ENCODE results near the gene PITPNM3. TPM values are rescaled to one million over a fixed set of nuclear protein-coding genes. Genes with fewer than 3 reads are reported as not detected.
"Not testable (repeated sequence)": the region's sequence is repeated elsewhere in the genome, so short reads cannot be mapped to it uniquely, and the experiment has no call there.

The PITPNM3 gene
- total RNA-seq, 1 donor from 2014 or later: 0.77 TPM

GRCh38 chr17:6574687-6575595, 18.6 kb upstream of the PITPNM3 start:
- intact Hi-C loops (cut with micrococcal nuclease): no loop called here

GRCh38 chr17:6573982-6574686, 17.8 kb upstream of the PITPNM3 start:
- intact Hi-C loops (cut with micrococcal nuclease): no loop called here

GRCh38 chr17:6573495-6573894, 17.1 kb upstream of the PITPNM3 start:
- intact Hi-C loops (cut with micrococcal nuclease): not testable (repeated sequence)

GRCh38 chr17:6572972-6573370, 16.6 kb upstream of the PITPNM3 start:
- intact Hi-C loops (cut with micrococcal nuclease): no loop called here

- intact Hi-C loops (cut with micrococcal nuclease): no loop called here
These were observed 15.1 kb upstream of the PITPNM3 start for GRCh38 chr17:6571452-6571781.

- intact Hi-C loops (cut with micrococcal nuclease): no loop called here
These were observed 14.5 kb upstream of the PITPNM3 start for GRCh38 chr17:6570731-6571451.

GRCh38 chr17:6569370-6570285, 13.3 kb upstream of the PITPNM3 start:
- intact Hi-C loops (cut with micrococcal nuclease): no loop called here

GRCh38 chr17:6568184-6568758, 11.9 kb upstream of the PITPNM3 start:
- intact Hi-C loops (cut with micrococcal nuclease): no loop called here

- intact Hi-C loops (cut with micrococcal nuclease): no loop called here
These were observed 11.3 kb upstream of the PITPNM3 start for GRCh38 chr17:6567528-6568183.

GRCh38 chr17:6561446-6561845, 5.1 kb upstream of the PITPNM3 start:
- intact Hi-C loops (cut with micrococcal nuclease): no loop called here

GRCh38 chr17:6560496-6560895, 4.1 kb upstream of the PITPNM3 start:
- intact Hi-C loops (cut with micrococcal nuclease): no loop called here

- intact Hi-C loops (cut with micrococcal nuclease): no loop called here
These were observed 3.4 kb upstream of the PITPNM3 start for GRCh38 chr17:6559753-6560215.

GRCh38 chr17:6558932-6559752, 2.8 kb upstream of the PITPNM3 start:
- intact Hi-C loops (cut with micrococcal nuclease): no loop called here

GRCh38 chr17:6558276-6558675, 1.9 kb upstream of the PITPNM3 start:
- intact Hi-C loops (cut with micrococcal nuclease): no loop called here

GRCh38 chr17:6557040-6557438, 684 bp upstream of the PITPNM3 start:
- intact Hi-C loops (cut with micrococcal nuclease): no loop called here

GRCh38 chr17:6555331-6556120, 829 bp downstream of the PITPNM3 start:
- intact Hi-C loops (cut with micrococcal nuclease): no loop called here

- intact Hi-C loops (cut with micrococcal nuclease): no loop called here
These were observed 1.5 kb downstream of the PITPNM3 start for GRCh38 chr17:6554871-6555330.

GRCh38 chr17:6554342-6554741, 2.0 kb downstream of the PITPNM3 start:
- intact Hi-C loops (cut with micrococcal nuclease): no loop called here

Data from T-helper 2 cell treated with Interferon-gamma antibody and Interleukin-4, amounts not matched to agents 100 ng/mL and 5 ng/mL, for 36 hours (primary cell).